ENCODE data around the gene PNMA8A.

GRCh38 chr19:46460981-46461380 is 10.4 kb downstream of the PNMA8A start:
- TF ChIP-seq, protein P1, sequence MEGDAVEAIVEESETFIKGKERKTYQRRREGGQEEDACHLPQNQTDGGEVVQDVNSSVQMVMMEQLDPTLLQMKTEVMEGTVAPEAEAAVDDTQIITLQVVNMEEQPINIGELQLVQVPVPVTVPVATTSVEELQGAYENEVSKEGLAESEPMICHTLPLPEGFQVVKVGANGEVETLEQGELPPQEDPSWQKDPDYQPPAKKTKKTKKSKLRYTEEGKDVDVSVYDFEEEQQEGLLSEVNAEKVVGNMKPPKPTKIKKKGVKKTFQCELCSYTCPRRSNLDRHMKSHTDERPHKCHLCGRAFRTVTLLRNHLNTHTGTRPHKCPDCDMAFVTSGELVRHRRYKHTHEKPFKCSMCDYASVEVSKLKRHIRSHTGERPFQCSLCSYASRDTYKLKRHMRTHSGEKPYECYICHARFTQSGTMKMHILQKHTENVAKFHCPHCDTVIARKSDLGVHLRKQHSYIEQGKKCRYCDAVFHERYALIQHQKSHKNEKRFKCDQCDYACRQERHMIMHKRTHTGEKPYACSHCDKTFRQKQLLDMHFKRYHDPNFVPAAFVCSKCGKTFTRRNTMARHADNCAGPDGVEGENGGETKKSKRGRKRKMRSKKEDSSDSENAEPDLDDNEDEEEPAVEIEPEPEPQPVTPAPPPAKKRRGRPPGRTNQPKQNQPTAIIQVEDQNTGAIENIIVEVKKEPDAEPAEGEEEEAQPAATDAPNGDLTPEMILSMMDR (IDR thresholded peaks at IDR 0.05) = no peak
- TF ChIP-seq POLR2A (IDR thresholded peaks at IDR 0.05) = no peak
